Subcutaneous adipose tissue (tissue), 4 donors: Measurements from ENCODE around the gene KRTAP10-7. TPM values are rescaled to one million over a fixed set of nuclear protein-coding genes. Genes with fewer than 3 reads are reported as not detected.
"Not testable (repeated sequence)": the region's sequence is repeated elsewhere in the genome, so short reads cannot be mapped to it uniquely, and the experiment has no call there.

ENCODE experiments used
- CTCF ChIP-seq: fragments of 450-650 bp; IDR thresholded peaks from one replicate; pipeline ENCODE4 v1.5.1; 2016; ENCODE audit warnings: low read depth, mild to moderate bottlenecking, control low read depth, antibody characterized with exemption, moderate library complexity
- total RNA-seq, 4 donors: library from RNA; depleted of rRNA; stranded (reverse); fragments of >200 nt; gene quantifications; one replicate each; pipeline ENCODE4 v1.1.0, GENCODE V29; 2016

KRTAP10-7 gene
- total RNA-seq = not detected

GRCh38 chr21:44600118-44600978, at the start of gene KRTAP10-7:
KRTAP10-7 (plus strand) TSS chr21:44600597; CDS start chr21:44600622, 25 bp downstream.
- TF ChIP-seq CTCF = not testable (repeated sequence)

GRCh38 chr21:44550807-44551206, 49.6 kb upstream of the KRTAP10-7 start:
- no peak for TF ChIP-seq CTCF

- TF ChIP-seq CTCF = no peak
These were observed 48.9 kb upstream of the KRTAP10-7 start, which contains the start of gene KRTAP10-2 for GRCh38 chr21:44551340-44551961. KRTAP10-2 (minus strand) TSS chr21:44551505; CDS start chr21:44551458, 47 bp downstream.

GRCh38 chr21:44552136-44552535, 48.3 kb upstream of the KRTAP10-7 start:
- no peak for TF ChIP-seq CTCF

GRCh38 chr21:44552681-44553080, 47.7 kb upstream of the KRTAP10-7 start:
- TF ChIP-seq CTCF = no peak

GRCh38 chr21:44555200-44555875, 45.1 kb upstream of the KRTAP10-7 start:
- no peak for TF ChIP-seq CTCF

GRCh38 chr21:44556879-44557278, 43.5 kb upstream of the KRTAP10-7 start:
- TF ChIP-seq CTCF = no peak
